ENCODE measurements around the gene OXT.

GRCh38 chr20:3027987-3028386 is 43.4 kb upstream of the OXT start:
- no peak for TF ChIP-seq CTCF (conservative IDR thresholded peaks at IDR 0.05; ENCODE audit: low read length)
- no peak for TF ChIP-seq EZH2phosphoT487 (IDR thresholded peaks at IDR 0.05; ENCODE audit: borderline replicate concordance)

All from Loucy (cell line).